GM18519 (cell line): ENCODE results near the gene SPDYE1.
A peak's percentile ranks its signal among the peaks of the same experiment; 100 is the strongest.

ENCODE experiments used
- ATAC-seq: cut with Tn5 transposase; IDR thresholded peaks from one replicate; pipeline ENCODE4 v1.9.1; 2021; ENCODE audit warnings: mild to moderate bottlenecking, moderate library complexity; ENCODE audit not compliant: unreplicated experiment, low FRiP score

SPDYE1 gene

GRCh38 chr7:44039800-44040492 is 42.2 kb downstream of the SPDYE1 start:
- peak; percentile 3 for ATAC-seq

DNA sequence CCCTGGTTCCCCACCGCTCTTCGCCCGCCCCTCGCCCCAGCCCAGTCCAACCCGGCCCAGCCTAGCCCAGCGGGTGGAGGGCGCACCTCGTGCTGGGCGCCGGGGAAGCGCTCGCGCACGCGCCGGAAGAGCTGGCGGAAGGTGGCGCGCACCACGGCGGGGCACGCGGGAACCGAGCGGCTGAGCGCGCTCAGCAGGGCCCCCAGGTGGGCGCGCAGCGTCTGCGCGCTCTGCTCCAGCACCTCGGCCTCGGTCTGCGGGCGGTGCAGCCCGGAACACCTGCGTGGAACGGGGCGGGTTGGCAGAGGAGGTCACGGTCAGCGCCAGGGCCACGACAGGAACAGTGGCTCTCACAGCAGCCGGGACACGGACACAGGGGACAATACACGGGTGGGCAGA is 42.8 kb downstream of the SPDYE1 start:
- peak; percentile 43 for ATAC-seq

GRCh38 chr7:44042221-44042620 is 44.5 kb downstream of the SPDYE1 start:
- ATAC-seq = no peak

GRCh38 chr7:44043902-44044301 is 46.2 kb downstream of the SPDYE1 start:
- no peak for ATAC-seq

DNA sequence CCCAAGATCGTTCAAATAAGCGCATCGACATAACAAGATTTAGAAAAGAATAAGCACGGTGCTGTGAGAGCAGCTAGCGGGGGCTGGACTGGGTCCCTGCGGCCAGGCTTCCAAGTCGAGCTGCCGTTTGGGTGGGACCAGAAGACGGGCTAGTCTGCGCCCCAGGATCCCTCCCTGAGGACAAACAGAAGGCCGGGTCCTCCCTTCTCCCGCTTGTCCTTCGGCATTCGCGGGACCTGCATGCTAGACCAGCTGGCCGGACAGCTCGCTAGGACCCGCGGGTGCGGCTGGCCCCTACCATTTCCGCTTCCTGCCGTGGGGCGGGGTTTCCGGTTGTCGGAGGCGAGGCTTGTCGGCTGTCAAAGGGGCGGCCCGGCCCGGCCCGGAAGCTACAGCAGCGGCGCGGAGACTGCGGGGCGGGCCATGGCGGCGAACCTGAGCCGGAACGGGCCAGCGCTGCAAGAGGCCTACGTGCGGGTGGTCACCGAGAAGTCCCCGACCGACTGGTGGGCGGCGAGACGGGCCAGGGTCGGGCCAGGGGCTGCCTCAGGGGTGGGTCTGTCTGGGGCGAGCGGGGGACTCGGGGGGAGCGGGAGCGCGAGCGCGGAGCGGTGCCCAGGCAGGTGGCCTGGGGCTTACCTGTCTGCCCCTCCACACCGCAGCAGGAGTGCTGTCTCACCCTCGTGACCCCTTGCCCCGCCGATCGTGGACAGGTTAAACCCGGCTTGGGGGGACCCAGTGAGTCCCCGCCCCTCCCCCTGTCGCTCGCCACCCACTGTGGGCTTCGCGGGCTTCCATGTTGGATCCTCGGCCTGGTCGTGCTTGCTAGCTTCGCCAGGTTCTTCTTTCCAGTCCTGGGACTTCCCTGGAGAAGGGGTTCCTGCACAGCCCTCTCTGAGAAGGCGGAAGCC is 46.9 kb downstream of the SPDYE1 start, which contains the start of gene DBNL:
Gene DBNL (plus strand): TSS at position 388 of the 911 bp plus-strand sequence. CDS start 36 bp downstream, at position 424.
- peak; percentile 32 for ATAC-seq

- ATAC-seq = no peak
Measured at GRCh38 chr7:44045226-44046014, 47.7 kb downstream of the SPDYE1 start.

DNA sequence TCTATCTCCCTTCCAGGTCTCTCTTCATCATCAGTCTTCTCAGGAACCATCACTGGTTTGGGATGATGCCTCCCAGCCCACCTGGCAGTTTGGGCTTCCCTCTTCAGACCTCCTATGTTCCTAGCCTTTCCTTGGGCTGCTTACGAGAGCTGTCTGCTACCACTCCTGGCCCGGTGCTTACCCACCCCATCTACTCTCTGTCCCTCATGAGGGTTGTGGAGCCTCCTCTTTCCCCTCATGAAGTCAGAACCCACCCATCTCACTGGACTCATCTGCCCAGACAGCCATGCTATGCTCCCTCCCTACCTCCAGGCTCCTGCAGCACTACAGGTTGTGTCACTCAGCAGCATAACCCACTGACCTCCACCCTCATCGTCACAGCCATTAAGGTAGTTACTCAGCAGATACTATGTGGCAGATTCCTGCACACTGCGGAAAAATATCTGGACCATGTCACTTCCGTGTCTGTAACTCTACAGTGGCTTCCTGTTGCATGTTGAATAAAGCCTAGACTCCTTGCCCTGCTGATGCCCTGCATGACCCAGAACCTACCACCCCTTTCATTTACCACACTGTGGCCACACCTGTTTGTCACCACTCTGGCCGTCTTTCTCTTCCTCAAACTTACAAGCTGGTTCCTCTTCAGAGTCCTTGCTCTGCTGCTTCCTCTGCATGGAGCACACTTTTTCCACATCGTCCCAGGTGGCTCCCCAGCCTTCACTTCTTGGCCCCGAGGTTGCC is 48.8 kb downstream of the SPDYE1 start:
- ATAC-seq = peak; percentile 39

DNA sequence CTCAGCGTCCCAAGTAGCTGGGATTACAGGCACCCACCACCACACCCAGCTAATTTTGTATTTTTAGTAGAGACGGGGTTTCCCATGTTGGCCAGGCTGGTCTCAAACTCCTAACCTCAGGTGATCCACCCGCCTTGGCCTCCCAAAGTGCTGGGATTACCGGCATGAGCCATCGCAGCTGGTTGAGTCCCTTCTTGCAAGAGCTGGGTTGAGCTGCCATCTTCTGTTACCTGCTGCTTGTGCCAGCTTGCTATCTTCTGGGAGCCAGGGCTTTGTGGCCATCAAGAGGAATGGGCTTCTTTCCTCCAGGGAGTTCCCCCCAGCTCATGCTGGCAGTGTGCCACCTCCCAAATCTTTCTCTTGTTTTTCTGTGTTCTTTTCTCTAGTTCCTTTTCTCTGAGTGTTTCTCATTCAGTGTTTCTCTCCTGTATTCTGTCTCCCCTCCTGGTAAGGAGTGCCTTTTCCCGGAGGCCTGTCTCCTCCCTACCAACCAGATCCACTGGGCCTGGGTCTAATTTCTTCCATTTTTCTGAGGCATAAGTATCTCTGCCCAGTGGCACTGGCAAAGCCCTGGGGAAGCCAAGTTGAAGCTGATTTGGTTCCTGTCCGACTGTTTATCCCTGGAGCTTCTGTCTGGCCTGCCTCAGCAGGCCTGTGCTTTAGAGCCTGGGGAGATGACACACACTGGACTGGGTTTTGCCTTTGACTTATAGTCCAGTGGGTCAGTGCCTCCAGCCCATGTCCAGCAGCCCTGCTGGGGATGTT is 50.5 kb downstream of the SPDYE1 start:
- no peak for ATAC-seq

DNA sequence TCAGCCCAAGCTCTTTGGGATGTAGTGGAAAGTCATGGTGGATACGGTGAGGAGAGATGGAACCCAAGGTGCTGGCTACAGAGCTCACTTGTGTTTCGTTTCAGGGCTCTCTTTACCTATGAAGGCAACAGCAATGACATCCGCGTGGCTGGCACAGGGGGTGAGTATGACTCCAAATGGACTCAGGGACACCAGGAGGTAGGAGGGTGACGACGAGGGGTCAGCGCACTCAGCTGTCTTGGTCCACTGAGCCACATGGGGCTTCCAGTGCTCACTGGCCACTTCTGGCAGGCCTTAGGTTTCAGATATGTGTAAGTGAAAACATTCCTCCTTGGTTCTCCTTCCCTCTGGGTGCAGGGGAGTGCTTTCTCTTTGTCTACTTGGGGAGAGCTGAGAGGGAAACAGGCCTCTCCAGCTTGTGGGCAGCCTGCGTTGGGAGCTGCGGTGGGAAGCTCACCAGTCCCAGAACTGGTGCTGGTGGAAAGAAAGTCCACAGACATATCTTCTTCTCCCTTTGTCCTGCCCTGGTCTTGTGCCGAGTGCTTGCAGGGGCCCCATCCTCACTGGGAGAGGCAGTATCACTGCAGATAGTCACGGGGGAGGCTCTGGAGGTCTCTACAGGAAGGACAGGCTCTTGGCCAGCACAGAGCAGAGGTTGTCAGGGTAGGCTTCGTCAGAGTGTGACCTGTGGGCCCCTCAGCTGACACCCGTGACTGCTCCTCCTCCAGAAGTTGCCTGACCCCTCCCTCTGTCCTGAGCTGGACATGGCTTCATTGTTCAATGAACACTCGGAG is 52.6 kb downstream of the SPDYE1 start:
- ATAC-seq = no peak

DNA sequence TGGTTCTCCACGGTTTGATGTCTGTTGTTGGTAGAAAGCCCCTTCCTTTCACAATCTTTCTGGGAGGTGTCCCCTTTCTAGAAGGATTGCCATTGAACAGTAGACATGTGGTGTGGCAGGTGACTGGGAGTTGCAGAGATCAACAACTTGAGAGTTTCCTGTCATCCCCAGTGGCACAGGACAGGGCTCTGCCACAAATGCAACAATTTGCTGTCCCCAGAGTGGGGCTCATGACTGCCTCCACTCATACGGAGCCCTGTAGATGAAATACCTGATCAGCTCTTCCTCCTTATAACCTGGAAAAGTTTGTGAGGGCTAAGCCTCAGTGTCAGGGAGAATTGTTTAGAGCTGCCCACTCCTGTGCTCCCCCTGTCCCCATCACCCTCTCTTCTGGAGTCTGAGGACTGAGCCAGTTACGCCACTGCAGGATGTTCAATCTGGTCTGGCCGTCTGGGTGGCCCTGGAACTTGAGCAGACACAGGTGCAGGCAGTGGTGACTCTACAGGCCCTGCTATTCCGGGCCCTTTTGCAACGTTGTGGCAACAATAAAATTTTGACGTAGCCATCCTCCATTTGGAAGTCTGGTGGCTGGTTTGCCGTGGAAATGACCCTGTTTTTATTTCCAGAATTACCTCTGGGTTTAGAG is 53.3 kb downstream of the SPDYE1 start:
- ATAC-seq = no peak

DNA sequence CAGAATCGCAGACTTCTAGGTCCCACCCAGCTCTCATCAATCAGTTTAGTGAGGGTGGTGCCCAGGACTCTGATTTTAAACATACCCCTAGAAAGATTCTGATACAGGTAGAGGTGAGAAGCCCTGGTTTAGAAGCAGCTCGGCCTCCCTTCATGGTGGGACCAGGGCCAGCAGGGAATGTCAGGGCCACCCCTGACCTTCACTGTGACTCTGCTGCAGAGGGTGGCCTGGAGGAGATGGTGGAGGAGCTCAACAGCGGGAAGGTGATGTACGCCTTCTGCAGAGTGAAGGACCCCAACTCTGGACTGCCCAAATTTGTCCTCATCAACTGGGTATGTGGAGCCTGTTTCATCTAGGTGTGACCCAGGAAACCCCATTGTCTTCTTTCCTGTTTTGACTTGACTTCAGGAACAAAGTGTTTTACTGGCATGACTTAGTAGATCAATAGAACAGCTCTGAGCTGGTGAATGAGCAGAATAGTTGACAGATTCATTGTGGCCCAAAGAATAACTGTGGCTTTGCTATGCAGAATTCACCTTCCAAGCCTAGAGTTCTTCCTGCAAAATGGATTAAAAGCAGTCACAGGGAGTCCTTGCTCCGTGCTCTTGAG is 54.0 kb downstream of the SPDYE1 start:
- ATAC-seq = no peak

GRCh38 chr7:44052771-44053365 is 55.2 kb downstream of the SPDYE1 start:
- ATAC-seq = no peak

GRCh38 chr7:44056681-44057080 is 59.0 kb downstream of the SPDYE1 start:
- ATAC-seq = no peak

DNA sequence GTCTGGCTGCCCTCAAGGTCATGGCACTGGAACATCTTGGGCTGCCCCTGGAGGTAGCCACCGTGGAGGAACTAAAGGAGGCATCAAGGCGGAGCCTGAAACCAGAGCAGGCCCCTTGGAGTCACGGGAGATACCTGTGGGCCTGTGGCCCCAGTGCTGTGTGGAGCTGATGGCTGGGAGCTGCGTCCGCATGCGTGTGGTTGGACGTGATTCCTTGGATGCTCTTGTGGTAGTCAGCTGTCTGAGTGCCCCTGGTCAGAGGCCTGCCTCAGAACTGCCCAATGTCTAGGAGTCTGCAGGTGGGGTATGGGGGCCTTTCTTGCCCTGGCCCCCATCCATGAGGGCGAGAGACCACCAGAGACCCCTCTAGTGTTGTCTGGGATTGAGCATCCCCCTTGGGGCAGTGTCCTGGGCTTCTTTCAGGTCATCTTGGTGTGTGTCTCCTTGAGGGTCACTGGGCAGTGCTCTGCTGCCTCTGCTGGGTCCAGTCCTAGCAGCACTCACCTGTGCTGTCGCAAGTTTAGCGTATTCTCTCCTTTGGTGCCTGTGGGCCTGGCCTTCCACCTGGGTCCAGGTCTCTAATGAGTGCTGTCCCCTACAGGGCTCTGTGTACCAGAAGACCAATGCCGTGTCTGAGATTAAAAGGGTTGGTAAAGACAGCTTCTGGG is 59.6 kb downstream of the SPDYE1 start:
- ATAC-seq = no peak

GRCh38 chr7:44057849-44058758 is 60.4 kb downstream of the SPDYE1 start:
- ATAC-seq = no peak

GRCh38 chr7:44058759-44059218 is 61.1 kb downstream of the SPDYE1 start:
- no peak for ATAC-seq
